GM19193 (cell line): ENCODE data around the gene RNF103.

Experiments used
- POLR2A ChIP-seq: IDR thresholded peaks from 4 replicates; pipeline ENCODE4 v1.6.1; 2011; ENCODE audit not compliant: insufficient read depth, insufficient read length; ENCODE audit errors: extremely low read depth

RNF103 gene

DNA sequence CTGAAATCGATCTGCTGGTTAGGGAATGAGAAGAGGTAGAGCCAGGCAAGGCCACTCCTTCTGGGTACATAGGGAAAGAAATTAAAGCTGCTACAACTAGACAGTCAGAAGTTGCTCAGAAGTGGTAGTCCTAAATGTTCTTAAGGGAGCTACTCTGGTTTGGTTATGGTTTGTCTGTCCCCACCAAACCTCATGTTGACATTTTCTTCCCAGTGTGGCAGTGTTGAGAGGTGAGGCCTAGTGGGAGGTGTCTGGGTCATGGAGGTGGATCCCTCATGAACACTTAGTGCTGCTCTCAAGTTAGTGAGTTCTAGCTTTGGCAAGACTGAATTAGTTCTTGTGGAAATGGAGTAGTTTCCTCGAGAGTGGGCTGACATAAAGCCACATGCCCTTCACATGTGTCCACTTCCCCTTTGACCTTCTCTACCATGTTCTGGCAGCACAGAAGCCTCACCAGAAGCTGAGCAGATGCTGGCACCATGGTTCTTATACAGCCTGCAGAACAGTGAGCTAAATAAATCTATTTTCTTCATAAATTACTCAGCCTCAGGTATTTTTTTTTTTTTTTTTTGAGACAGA lies 14.7 kb downstream of the RNF103 start:
- no peak for TF ChIP-seq POLR2A

DNA sequence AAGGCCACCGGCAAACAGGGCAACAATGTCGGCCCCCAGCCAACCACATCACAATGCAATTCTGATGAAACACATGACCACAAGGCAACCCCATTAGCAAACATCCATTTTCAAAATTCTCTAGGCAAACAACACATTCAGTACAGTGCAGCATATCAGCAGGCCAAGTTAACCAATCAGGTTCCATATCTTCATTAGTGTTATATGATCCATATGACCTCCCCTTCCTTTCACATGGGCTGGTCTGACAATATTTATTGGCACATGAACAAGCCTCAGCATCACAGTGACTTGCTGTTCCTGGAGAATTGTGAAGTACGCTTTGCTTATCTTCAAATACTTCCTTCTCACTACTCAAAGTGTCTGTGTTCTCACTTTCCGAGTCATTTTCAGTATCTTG lies 19.8 kb downstream of the RNF103 start:
- no peak for TF ChIP-seq POLR2A

DNA sequence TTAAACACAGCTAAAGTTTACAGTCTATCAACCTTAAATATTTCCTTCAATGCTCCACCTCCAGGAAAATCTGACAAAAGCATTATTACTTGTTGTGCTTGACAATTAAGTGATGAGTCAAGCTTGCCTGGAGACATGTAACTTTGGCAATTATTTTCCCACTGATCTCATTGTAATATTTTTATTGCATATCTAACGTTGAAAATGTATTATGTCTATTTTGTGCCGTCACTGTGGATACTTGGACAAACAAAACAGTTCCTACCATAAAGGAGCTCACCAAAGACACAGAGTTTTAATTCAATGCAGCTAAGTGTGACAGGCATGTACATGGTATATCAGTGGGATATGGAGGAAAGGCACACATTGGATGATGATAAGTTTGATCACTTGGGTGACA lies 24.7 kb downstream of the RNF103 start:
- TF ChIP-seq POLR2A: no peak

DNA sequence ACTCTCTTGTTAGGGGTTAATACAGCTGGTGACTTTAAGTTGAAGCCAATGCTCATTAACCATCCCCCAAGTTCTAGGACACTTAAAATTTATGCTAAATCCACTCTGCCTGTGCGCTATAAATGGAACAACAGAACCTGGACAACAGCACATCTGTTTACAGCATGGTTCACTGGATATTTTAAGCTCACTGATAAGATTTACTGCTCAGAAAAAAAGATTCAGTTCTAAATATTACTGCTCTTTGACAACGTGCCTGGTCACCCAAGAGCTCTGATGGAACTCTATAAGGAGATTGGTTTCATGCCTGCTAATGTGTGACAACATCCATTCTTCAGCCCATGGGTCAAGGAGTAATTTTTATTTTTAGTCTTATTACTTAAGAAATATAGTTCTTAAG lies 27.5 kb downstream of the RNF103 start:
- TF ChIP-seq POLR2A: no peak

DNA sequence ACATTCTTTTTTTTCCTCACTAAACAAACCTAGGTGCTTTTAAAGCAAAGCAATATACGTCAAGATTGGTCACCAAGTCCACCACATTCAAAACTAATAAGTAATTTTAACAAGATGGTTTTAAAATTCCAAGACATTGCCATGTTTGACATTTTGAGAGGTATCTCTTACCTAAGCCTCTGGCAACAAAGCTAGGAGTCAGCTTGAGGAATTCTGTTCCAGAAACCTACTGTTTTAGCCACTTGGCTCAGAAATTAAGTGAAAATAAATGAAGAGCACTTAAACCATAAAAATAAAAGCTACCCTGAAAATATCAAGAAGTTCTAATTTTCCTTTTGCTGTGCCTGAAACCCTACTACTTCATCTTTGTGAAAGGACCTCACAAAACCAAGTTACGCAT lies 30.4 kb downstream of the RNF103 start:
- TF ChIP-seq POLR2A: no peak

DNA sequence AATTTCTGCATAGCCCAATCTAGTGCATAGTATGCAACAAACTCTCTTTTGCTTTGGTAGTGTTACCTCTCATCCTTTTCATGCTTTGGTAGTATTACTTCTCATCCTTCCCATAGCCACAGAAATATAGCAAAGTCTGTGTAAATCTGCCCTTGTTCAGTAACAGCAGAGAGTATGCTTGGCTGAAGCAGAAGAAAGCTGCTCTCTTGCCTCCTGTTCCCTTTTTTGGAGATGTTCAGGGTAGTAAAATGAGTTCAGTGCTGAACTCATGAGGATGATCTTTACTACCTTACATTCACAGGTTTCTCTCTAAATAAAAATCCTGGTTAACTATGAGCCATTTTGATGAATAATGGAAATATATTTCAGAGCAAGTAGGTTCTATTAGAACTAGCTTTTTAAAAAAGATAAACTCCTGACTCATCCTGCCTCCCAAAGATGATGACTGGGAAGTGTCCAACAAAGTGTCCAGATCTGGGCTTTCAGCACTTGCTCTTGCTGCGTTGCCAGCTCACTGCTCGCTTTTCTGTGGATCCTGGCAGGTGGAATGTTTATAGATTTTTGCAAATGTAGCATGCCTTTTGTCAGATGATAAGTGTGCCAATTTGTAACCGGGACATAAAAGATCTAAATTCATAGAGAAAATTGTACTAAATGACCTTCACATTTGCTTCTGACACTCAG lies 31.0 kb downstream of the RNF103 start:
- no peak for TF ChIP-seq POLR2A

DNA sequence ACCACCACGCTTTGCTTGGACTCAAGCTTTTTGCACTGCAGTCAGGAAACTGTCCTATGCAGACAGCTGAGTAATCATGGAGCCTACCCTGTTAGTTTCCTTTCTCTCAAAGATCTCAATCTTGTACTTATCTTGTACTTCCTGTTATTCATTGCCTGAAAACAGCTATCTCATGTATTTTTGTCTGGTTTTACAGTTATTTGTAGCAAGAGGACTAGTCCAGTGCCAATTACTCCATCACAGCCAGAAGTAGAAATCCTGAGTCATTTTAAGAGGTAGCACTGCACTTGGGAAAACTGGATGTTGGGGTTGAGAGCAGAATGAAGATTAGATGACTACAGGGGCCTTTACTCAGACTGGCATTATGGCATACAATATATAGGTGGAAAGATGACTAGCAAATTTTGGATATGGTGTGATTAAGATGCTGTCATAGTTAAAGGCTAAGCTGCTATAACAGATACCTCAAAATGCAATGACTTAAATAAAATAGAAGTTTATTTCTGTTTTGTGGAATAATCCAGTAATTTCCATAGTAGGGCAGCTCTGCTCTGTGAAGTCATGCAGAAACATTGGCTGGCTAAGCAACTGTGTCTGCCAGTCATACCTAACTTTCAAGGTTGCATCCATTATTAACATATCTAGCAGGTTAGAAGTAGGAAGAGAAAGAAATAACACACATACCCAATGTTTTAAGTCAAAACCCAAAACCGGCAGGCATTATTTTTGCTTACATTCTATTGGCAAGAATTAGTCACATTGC lies 39.3 kb downstream of the RNF103 start:
- no peak for TF ChIP-seq POLR2A

DNA sequence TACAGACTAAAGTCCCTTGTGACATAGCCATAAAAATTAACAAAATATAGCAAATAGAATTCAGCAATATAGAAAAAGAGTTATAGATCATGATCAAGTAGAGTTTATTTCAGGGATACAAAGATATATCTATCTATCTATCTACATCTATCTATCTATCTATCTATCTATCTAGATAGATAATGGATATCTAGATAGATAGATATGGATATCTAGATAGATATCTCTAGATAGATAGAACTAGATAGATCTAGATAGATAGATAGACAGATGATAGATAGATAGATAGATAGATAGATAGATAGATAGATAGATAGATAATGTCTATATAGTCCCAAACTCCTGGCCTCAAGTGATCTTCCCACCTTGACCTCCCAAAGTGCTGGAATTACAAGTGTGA lies 43.1 kb downstream of the RNF103 start:
- TF ChIP-seq POLR2A: no peak

DNA sequence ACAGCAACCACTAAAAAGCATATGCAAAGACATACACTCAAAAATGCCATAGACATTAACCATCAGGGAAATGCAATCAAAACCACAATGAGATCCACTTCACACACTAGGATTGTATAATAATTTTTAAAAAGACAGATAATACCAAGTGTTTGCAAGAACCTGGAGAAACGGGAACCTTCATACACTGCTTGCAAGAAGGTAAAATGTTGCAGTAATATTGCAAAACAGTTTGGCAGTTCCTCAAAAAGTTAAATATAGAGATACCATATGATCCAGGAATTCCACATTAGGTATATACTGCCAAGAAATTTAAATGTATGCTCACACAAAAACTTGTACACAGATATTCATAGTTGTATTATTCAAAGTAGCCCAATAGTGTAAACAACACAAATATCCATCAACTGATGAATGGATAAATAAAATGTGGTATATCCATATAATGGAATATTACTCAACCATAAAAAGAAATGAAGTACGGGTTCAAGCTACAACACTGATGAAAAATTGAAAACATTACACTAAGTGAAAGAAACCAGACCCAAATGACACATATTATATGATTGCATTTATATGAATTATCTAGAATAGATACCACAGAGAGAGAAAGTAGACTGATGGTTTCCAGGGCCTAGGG lies 45.7 kb downstream of the RNF103 start:
- TF ChIP-seq POLR2A: no peak

DNA sequence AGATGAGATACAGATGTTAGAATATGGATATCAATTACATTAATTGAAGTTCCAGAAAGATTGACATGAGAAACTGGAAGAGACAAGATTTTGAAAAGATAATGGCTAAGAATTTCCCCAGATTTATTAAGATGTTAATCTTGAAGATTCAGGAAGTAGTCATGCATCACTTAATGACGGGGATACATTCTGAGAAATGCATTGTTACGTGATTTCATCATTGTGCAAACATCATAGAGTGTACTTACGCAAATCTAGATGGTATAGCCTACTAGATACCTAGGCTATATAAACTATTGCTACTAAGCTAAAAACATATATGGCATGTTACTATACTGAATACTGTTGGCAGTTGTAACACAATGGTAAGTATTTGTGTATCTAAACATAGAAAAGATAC lies 53.6 kb downstream of the RNF103 start:
- no peak for TF ChIP-seq POLR2A

DNA sequence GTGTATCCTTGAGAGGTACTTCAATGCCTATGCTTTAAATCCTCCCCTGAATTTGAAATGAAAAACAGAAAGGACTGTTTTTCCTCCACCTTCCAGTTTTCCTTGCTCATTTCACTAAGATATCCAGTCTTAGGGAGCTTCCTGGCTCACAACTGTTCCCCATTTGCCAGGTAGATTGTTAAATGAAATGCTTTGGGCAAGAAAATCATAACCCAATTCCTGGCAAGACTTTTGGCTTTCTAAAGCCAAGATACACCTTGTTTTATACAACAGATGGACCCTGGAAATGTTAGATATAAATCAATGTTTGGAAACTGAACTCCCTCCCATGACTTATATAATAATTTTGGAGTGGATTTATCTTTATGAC lies 56.9 kb downstream of the RNF103 start:
- TF ChIP-seq POLR2A: no peak

DNA sequence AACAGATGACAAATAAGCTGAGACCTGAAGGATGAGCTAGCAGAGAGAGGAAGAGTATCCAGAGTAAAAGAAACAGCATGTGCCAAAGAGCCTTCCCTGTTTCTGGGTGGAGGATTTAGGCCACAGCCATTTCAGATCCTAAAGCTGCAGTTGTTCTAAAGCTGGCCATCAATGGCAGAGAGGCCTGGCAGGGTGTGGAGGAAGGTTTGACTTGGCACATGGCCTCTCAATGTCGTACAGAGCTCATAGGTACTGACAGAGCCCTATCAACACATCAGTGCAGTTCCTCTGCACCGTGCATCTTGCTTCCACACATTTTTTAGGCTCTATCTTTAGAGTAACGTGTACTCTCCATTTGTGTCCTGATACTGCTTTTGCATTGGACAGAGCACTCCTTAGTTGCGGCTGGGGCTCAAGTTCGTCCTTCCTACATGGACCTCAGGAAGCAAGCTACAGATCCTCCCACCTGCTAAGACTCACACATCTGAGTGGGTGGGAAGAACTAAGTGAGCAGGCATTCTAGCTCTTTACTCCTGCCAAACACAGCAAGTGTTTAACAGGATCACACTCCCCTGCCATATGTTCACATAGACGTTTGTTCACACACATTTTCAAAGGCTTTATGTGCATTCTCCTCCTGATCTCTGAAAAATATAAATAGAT lies 57.4 kb downstream of the RNF103 start:
- TF ChIP-seq POLR2A: no peak

DNA sequence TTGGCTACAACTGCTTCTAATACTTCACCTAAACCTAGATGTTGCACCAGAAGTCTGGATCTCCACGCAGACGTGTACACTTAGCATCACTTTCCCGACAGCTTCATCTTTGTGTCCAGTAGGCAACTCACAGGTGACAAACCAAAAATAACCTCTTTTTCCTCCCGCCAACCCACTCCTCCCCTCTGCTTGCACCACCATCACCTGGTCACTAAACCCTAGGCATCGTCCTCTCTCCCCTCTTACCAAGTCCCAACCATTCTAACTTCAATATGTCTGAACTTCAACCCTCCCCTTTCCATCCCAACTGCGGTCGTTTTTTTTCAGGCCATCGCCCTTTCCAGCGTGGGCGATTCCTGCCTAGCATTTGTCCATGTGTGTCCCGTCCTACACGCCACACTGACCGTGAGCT lies 60.0 kb downstream of the RNF103 start:
- no peak for TF ChIP-seq POLR2A

DNA sequence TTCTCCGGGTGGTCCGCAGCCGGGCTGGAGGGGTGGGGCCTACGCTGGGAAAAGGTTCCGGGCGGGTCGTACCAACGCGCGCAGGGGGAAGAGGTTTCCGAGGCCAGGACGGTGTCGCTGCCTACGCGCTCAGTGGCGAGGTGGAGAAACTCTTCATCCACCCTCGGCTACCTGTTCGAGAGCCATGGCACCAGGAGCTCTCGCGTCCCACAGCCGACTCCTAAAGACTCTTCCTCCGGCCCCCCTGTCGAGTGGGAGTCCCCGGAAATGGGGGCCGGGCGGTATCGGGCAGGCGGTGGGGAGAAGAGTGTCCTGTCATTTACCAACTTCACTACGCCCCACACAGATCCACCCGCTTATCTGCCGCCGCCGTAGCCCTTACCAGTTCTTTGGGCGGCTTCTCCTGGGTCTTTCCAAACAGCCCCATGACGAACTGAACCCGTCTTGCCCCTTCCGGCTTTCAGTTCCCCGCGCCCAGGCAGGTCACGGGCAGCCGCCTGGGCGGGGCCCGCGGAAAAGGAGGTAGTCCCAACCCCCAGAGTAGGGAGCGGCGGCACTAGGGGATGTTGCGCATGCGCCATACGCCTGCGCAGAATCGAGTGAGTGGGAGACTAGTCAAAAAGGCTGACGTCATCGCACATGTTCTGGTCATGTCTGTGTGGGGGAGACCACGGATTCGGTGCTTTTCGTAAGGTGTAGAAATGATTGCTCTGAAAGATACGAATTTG lies 60.6 kb downstream of the RNF103 start, which contains the start of gene CHMP3:
TSS of gene CHMP3 (minus strand) at position 522 of the 728 bp plus-strand sequence. CDS start at position 427, 95 bp downstream.
- TF ChIP-seq POLR2A: peak; percentile 90
